K562 (cell line): ENCODE measurements around the gene GPR42. TPM values are rescaled to one million over a fixed set of nuclear protein-coding genes. Genes with fewer than 3 reads are reported as not detected.

ENCODE experiments used
- BDP1 ChIP-seq: IDR thresholded peaks from 3 replicates; pipeline ENCODE4 v1.6.1; 2011; ENCODE audit not compliant: insufficient read length, insufficient read depth
- CAMTA2 ChIP-seq: fragments of 250-450 bp; sonication (Bioruptor Pico); conservative IDR thresholded peaks from 2 replicates; pipeline ENCODE4 v1.5.1; 2022
- CREBBP ChIP-seq: IDR thresholded peaks from one replicate; pipeline ENCODE4 v1.6.1; 2012; ENCODE audit warnings: low read depth, mild to moderate bottlenecking, control low read depth, inconsistent platforms, low read length
- E2F8 ChIP-seq: fragments of 450-650 bp; IDR thresholded peaks from 2 replicates; pipeline ENCODE4 v1.7.1; 2018; ENCODE audit warnings: mild to moderate bottlenecking, low read depth; ENCODE audit not compliant: partially characterized antibody
- ESRRA ChIP-seq: fragments of 450-650 bp; IDR thresholded peaks from 2 replicates; pipeline ENCODE4 v1.6.1; 2014; ENCODE audit warnings: low read depth, mild to moderate bottlenecking, moderate library complexity, borderline replicate concordance
- HBP1 ChIP-seq: fragments of 450-650 bp; formaldehyde crosslinking; IDR thresholded peaks from 2 replicates; pipeline ENCODE4 v1.4.0; 2022; ENCODE audit warnings: missing genetic modification characterization
- PBX2 ChIP-seq, 2 experiments: IDR thresholded peaks in 1 of 2; conservative IDR thresholded peaks in 1 of 2; 2 replicates each; pipeline ENCODE4 v1.6.1; 2016; ENCODE audit warnings: low read depth in 2 of 2, mild to moderate bottlenecking in 1 of 2, missing compliant biosample characterization in 1 of 2, missing genetic modification characterization in 1 of 2, moderate library complexity in 1 of 2
- POU5F1 ChIP-seq: fragments of 150-350 bp; IDR thresholded peaks from 2 replicates; pipeline ENCODE4 v1.6.1; 2014; ENCODE audit warnings: borderline replicate concordance, low read length, low read depth, mild to moderate bottlenecking; ENCODE audit not compliant: partially characterized antibody
- PTBP1 ChIP-seq: fragments of 200-400 bp; formaldehyde crosslinking; IDR thresholded peaks from 2 replicates; pipeline ENCODE4 v1.6.1; 2017; ENCODE audit warnings: low read depth, low read length
- RUNX1 ChIP-seq: sonication (generic); IDR thresholded peaks from 2 replicates; pipeline ENCODE4 v1.6.1; 2016; ENCODE audit warnings: antibody characterized with exemption, low read depth
- TRIM28 ChIP-seq: fragments of 450-650 bp; IDR thresholded peaks from 2 replicates; pipeline ENCODE4 v1.6.1; 2017
- ZBTB11 ChIP-seq, 3 experiments: fragments of 200-800 bp in 1 of 3; fragments of 250-450 bp in 1 of 3; fragments of 450-650 bp in 1 of 3; sonication (Bioruptor Pico) in 1 of 3; sonication (Bioruptor generic) in 1 of 3; formaldehyde crosslinking in 1 of 3; IDR thresholded peaks; 2 replicates each; pipeline versions ENCODE4 v1.6.1 to v1.8.0; 2016 to 2022; ENCODE audit warnings: mild to moderate bottlenecking in 2 of 3, missing genetic modification characterization in 2 of 3, missing compliant biosample characterization in 1 of 3, moderate library complexity in 1 of 3
- ZNF274 ChIP-seq: IDR thresholded peaks from 2 replicates; pipeline ENCODE4 v1.6.1; 2011; ENCODE audit warnings: low read depth, mild to moderate bottlenecking, low read length, moderate library complexity, borderline replicate concordance
- ZNF766 ChIP-seq: fragments of 200-800 bp; sonication (Bioruptor generic); conservative IDR thresholded peaks from 2 replicates; pipeline ENCODE4 v1.6.1; 2016; ENCODE audit warnings: missing genetic modification characterization, missing compliant biosample characterization
- polyA plus RNA-seq, 8 experiments: library from polyadenylated mRNA; depleted of rRNA in 4 of 8; stranded (reverse) in 5 of 8; unstranded in 3 of 8; fragments of >200 nt; fragmentation: Nextera tagmentation in 2 of 8; fragmentation: Illumina TruSeq in 1 of 8; extraction: Ambion mirVana in 2 of 8; extraction: Trizol in 1 of 8; gene quantifications; 2 replicates each; pipeline versions ENCODE4 v1.2.1 to v1.2.3, GENCODE V29; 2011 to 2014; ENCODE audit warnings: inconsistent platforms in 1 of 8, missing spikeins in 1 of 8
- total RNA-seq, 7 experiments: library from RNA; depleted of rRNA in 6 of 7; stranded (reverse); fragments of >200 nt in 6 of 7; fragmentation: Illumina TruSeq in 2 of 7; extraction: Trizol in 2 of 7; gene quantifications; 2 replicates each; pipeline versions ENCODE4 v1.2.1 to v1.2.3, GENCODE V29; 2011 to 2021; ENCODE audit warnings: low replicate concordance in 1 of 7

Gene GPR42
- total and polyA plus RNA-seq, 9 of the 15 experiments (the other 6 are each of a cell fraction or from before 2014, with no cell fraction given): not detected

- TF ChIP-seq HBP1 (CRISPR knock-in tag) (no peak), CAMTA2 (CRISPR knock-in tag) (no peak), ZBTB11 (CRISPR knock-in tag; IDR thresholded peaks at IDR 0.05) (no peak), ZNF766 (CRISPR knock-in tag) (no peak), TRIM28 (no peak), PTBP1 (no peak), E2F8 (no peak), ESRRA (0 out of 2 replicates have a peak, but pooled peaks have one; percentile 18), ZNF274 (no peak), BDP1 (no peak), PBX2 (CRISPR knock-in tag; IDR thresholded peaks at IDR 0.05; ENCODE audit: low read depth) (no peak), PBX2 (tag; conservative IDR thresholded peaks at IDR 0.05; ENCODE audit: low read depth) (no peak), RUNX1 (no peak), CREBBP (no peak), POU5F1 (no peak)
Measured at GRCh38 chr19:35348911-35349611, 21.8 kb upstream of the GPR42 start (continued).
